ENCODE results near the gene OXSR1. TPM values are rescaled to one million over a fixed set of nuclear protein-coding genes. Genes with fewer than 3 reads are reported as not detected.

The OXSR1 gene
- total and polyA plus RNA-seq, 2 of the 13 experiments (the other 11 are each of a cell fraction or from before 2014, with no cell fraction given) = 27.4 to 32.6 TPM

- no peak; the same call in 1 of the 2 replicates for TF ChIP-seq RNF219 (CRISPR knock-in tag; IDR thresholded peaks at IDR 0.05)
- no peak for TF ChIP-seq JARID2 (CRISPR knock-in tag; IDR thresholded peaks at IDR 0.05; ENCODE audit: insufficient replicate concordance)
- TF ChIP-seq ZNF513 (CRISPR knock-in tag; conservative IDR thresholded peaks at IDR 0.05) = no peak
- TF ChIP-seq ETV6 (CRISPR knock-in tag; conservative IDR thresholded peaks at IDR 0.05) = peak; percentile 34
- TF ChIP-seq ZBTB25 (CRISPR knock-in tag; IDR thresholded peaks at IDR 0.05) = no peak
- TF ChIP-seq HNF1B (CRISPR knock-in tag; IDR thresholded peaks at IDR 0.05) = peak; percentile 78; the same call in 1 of the 2 replicates
- TF ChIP-seq ERF (CRISPR knock-in tag; IDR thresholded peaks at IDR 0.05) = peak; percentile 44
- peak; percentile 72; the same call in 1 of the 2 replicates for TF ChIP-seq MXD4 (CRISPR knock-in tag; IDR thresholded peaks at IDR 0.05)
- no peak; the same call in none of the 2 replicates for TF ChIP-seq DNMT1 (CRISPR knock-in tag; IDR thresholded peaks at IDR 0.05)
- TF ChIP-seq UBTF (CRISPR knock-in tag; IDR thresholded peaks at IDR 0.05) = peak; percentile 64; the same call in 1 of the 2 replicates
- TF ChIP-seq ZSCAN29 (CRISPR knock-in tag; conservative IDR thresholded peaks at IDR 0.05) = no peak
- TF ChIP-seq NFE2 (CRISPR knock-in tag; IDR thresholded peaks at IDR 0.05) = no peak
- peak; percentile 61; the same call in 1 of the 2 replicates for TF ChIP-seq EEA1 (CRISPR knock-in tag; IDR thresholded peaks at IDR 0.05; ENCODE audit: borderline replicate concordance)
- peak; percentile 40 for TF ChIP-seq NR2C2 (CRISPR knock-in tag; IDR thresholded peaks at IDR 0.05; ENCODE audit: borderline replicate concordance)
- no peak; the same call in 1 of the 2 replicates for TF ChIP-seq CSRNP1 (CRISPR knock-in tag; IDR thresholded peaks at IDR 0.05)
- TF ChIP-seq ZNF367 (CRISPR knock-in tag; IDR thresholded peaks at IDR 0.05; ENCODE audit: borderline replicate concordance) = no peak
- no peak for TF ChIP-seq PLRG1 (conservative IDR thresholded peaks at IDR 0.05)
- peak; percentile 22; the same call in 1 of the 2 replicates for TF ChIP-seq ZNF329 (CRISPR knock-in tag; IDR thresholded peaks at IDR 0.05; ENCODE audit: low read depth)
Observed at GRCh38 chr3:38164952-38165721, at the start of gene OXSR1 (continued).
